Measurements from ENCODE around the gene CAMK2A. TPM values are rescaled to one million over a fixed set of nuclear protein-coding genes. Genes with fewer than 3 reads are reported as not detected.

Gene CAMK2A
- total and polyA plus RNA-seq, 2 of the 4 experiments (the other 2 are of a cell fraction), result 0.18 to 0.19 TPM

DNA sequence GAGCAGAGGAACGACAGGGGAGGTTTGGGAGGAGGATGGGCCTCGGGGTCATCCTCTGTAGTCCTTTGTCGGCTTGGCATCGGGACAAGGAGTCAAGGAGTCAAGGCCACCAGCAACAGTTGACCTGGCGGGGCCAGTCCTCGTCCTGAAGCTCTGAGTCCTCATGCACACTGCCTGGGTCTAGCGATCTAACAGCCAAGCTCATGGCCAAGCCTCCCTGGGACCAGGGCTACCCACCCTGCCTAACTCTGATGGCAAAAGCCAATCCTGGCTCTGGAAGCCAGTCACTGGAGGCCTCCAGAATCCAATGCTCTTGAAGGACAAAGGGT lies 49.8 kb downstream of the CAMK2A start:
- H2AFZ ChIP-seq (replicated peaks; ENCODE audit: low read length, poor library complexity), result no peak overlapping the region
- H3K4me3 ChIP-seq (ENCODE audit: insufficient read depth, low read depth, low read length), result no peak overlapping the region
- no peak overlapping the region for H4K91ac ChIP-seq (ENCODE audit: insufficient read depth, low read depth, low read length)
- H3K9me1 ChIP-seq (ENCODE audit: insufficient read depth, low read length), result no peaks in the 10 kb centered on the region
- no peaks in the 10 kb centered on the region for H3K79me1 ChIP-seq (ENCODE audit: low read depth in 1 of 2, low read length in 2 of 2)
- intact Hi-C loops (cut with micrococcal nuclease) (no loop called here), in situ Hi-C loops (cut with MboI; ENCODE audit: low sequenced_read_pairs) (no loop called here), dilution Hi-C loops (cut with HindIII; ENCODE audit: low sequenced_read_pairs, unreplicated experiment) (no loop called here)
- no peak overlapping the region for H4K8ac ChIP-seq (ENCODE audit: low read depth in 2 of 2, low read length in 2 of 2)
- no peak overlapping the region for H3K4me2 ChIP-seq (ENCODE audit: low read depth, low read length)
- H4K5ac ChIP-seq (ENCODE audit: low read depth, low read length), result no peak overlapping the region
- 85% methylated on average over 2 of the region's 7 CpGs; no CpG with 5 or more reads in 1 of the 2 experiments for WGBS, 2 experiments (ENCODE audit: extremely low coverage in 2 of 2, insufficient read length in 1 of 2)
- no peak for DNase-seq
- H2BK120ac ChIP-seq (ENCODE audit: low read depth, low read length), result no peak overlapping the region
- no peak overlapping the region for H2BK20ac ChIP-seq (ENCODE audit: low read depth, low read length)
- no peak overlapping the region for H2BK5ac ChIP-seq (ENCODE audit: low read depth, low read length, poor library complexity, severe bottlenecking)
- no peak overlapping the region for H2AK9ac ChIP-seq (replicated peaks; ENCODE audit: low read depth, low read length, poor library complexity)
- H3K27me3 ChIP-seq (ENCODE audit: control insufficient read depth, insufficient read depth, low read length), result peaks cover 9% of the 10 kb centered on the region
- POLR2A ChIA-PET (ENCODE audit: unreplicated experiment), result no interaction called here
- H3K18ac ChIP-seq (ENCODE audit: low read depth, low read length), result no peak overlapping the region
- no peaks in the 10 kb centered on the region for H4K20me1 ChIP-seq (ENCODE audit: insufficient read depth, low read length)
- H2AK5ac ChIP-seq (ENCODE audit: low read depth, low read length), result no peak overlapping the region
- H3K4ac ChIP-seq (ENCODE audit: low read depth, low read length), result no peak overlapping the region
- CTCF ChIA-PET, result no interaction called here
- no peak overlapping the region for H3K23ac ChIP-seq (ENCODE audit: low read depth, low read length)
- no peak overlapping the region for H3K9ac ChIP-seq (ENCODE audit: low read depth, low read length)
- no peak for ATAC-seq (ENCODE audit: low read depth)
- no peak overlapping the region for H3K27ac ChIP-seq (ENCODE audit: insufficient read depth, low read length)
- H3K14ac ChIP-seq (replicated peaks; ENCODE audit: low read depth, low read length), result no peak overlapping the region
- H3K4me1 ChIP-seq (ENCODE audit: control insufficient read depth, insufficient read depth, low read length), result no peaks in the 10 kb centered on the region
- BruUV-seq (replicated peaks), result no TSS peak
- no peak overlapping the region for H3K56ac ChIP-seq (ENCODE audit: extremely low read depth, insufficient read depth, low read length)
- no peak for TF ChIP-seq POLR2A (IDR thresholded peaks at IDR 0.05; ENCODE audit: low read depth, low read length)
- TF ChIP-seq FOS (IDR thresholded peaks at IDR 0.05; ENCODE audit: low read depth, low read length), result no peak
- TF ChIP-seq BHLHE40 (IDR thresholded peaks at IDR 0.05; ENCODE audit: low read depth, low read length), result no peak
- TF ChIP-seq, protein P1, sequence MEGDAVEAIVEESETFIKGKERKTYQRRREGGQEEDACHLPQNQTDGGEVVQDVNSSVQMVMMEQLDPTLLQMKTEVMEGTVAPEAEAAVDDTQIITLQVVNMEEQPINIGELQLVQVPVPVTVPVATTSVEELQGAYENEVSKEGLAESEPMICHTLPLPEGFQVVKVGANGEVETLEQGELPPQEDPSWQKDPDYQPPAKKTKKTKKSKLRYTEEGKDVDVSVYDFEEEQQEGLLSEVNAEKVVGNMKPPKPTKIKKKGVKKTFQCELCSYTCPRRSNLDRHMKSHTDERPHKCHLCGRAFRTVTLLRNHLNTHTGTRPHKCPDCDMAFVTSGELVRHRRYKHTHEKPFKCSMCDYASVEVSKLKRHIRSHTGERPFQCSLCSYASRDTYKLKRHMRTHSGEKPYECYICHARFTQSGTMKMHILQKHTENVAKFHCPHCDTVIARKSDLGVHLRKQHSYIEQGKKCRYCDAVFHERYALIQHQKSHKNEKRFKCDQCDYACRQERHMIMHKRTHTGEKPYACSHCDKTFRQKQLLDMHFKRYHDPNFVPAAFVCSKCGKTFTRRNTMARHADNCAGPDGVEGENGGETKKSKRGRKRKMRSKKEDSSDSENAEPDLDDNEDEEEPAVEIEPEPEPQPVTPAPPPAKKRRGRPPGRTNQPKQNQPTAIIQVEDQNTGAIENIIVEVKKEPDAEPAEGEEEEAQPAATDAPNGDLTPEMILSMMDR (conservative IDR thresholded peaks at IDR 0.05; ENCODE audit: low read depth, low read length), result no peak
- TF ChIP-seq RFX5 (IDR thresholded peaks at IDR 0.05; ENCODE audit: low read depth, low read length), result no peak
- no peak for TF ChIP-seq SMC3 (IDR thresholded peaks at IDR 0.05; ENCODE audit: low read depth, low read length)
- TF ChIP-seq MXI1 (IDR thresholded peaks at IDR 0.05; ENCODE audit: borderline replicate concordance, low read depth, low read length), result no peak
- no peak for TF ChIP-seq CHD1 (IDR thresholded peaks at IDR 0.05; ENCODE audit: low read depth, low read length)
- no peaks in the 10 kb centered on the region for H3K9me3 ChIP-seq (ENCODE audit: control insufficient read depth, insufficient read depth, low read length)
- H2BK15ac ChIP-seq (ENCODE audit: low read depth, low read length), result no peak overlapping the region
- H3K36me3 ChIP-seq (ENCODE audit: control insufficient read depth, insufficient read depth, low read length), result no peaks in the 10 kb centered on the region

Measured in IMR-90 (cell line).